T-helper 1 cell treated with Interleukin-12 subunit alpha and Interleukin-12 subunit beta and Interleukin-4 antibody, amounts not matched to agents 30 μg/mL and 1 μg/mL, for 36 hours (primary cell): ENCODE measurements around the gene VPS13D.

Experiments used
- H3K27ac Mint-ChIP-seq: one replicate; pipeline ENCODE4 v1.8.0; 2021; ENCODE audit warnings: mild to moderate bottlenecking, mixed read lengths
- H3K27me3 Mint-ChIP-seq: one replicate; pipeline ENCODE4 v1.8.0; 2021; ENCODE audit warnings: low read depth, mixed read lengths
- H3K36me3 Mint-ChIP-seq: one replicate; pipeline ENCODE4 v1.8.0; 2021; ENCODE audit warnings: low read depth, mixed read lengths
- H3K4me1 Mint-ChIP-seq: one replicate; pipeline ENCODE4 v1.8.0; 2021; ENCODE audit warnings: low read depth, mixed read lengths
- H3K4me3 Mint-ChIP-seq: one replicate; pipeline ENCODE4 v1.8.0; 2021; ENCODE audit warnings: mild to moderate bottlenecking, moderate library complexity, mixed read lengths
- H3K9me3 Mint-ChIP-seq: one replicate; pipeline ENCODE4 v1.8.0; 2021; ENCODE audit warnings: mixed read lengths

VPS13D gene

GRCh38 chr1:12244078-12244477 lies 14.2 kb downstream of the VPS13D start:
- peaks cover 5% of the 10 kb centered on the region for H3K4me1 Mint-ChIP-seq
- peaks cover 21% of the 10 kb centered on the region for H3K36me3 Mint-ChIP-seq
- no peak overlapping the region for H3K27ac Mint-ChIP-seq

GRCh38 chr1:12244585-12244984 lies 14.8 kb downstream of the VPS13D start:
- Mint-ChIP-seq H3K9me3 (no peaks in the 10 kb centered on the region), H3K27ac (no peak overlapping the region), H3K36me3 (peaks cover 21% of the 10 kb centered on the region), H3K4me1 (peaks cover 5% of the 10 kb centered on the region), H3K4me3 (no peak overlapping the region), H3K27me3 (no peaks in the 10 kb centered on the region)

More at GRCh38 chr1:12244078-12244477, 14.2 kb downstream of the VPS13D start:
- Mint-ChIP-seq H3K27me3 (no peaks in the 10 kb centered on the region), H3K4me3 (no peak overlapping the region), H3K9me3 (no peaks in the 10 kb centered on the region)

- Mint-ChIP-seq H3K36me3 (peaks cover 26% of the 10 kb centered on the region), H3K9me3 (no peaks in the 10 kb centered on the region), H3K27ac (no peak overlapping the region), H3K4me1 (peaks cover 5% of the 10 kb centered on the region), H3K27me3 (no peaks in the 10 kb centered on the region), H3K4me3 (no peak overlapping the region)
Observed at GRCh38 chr1:12245116-12245515, 15.3 kb downstream of the VPS13D start.

DNA sequence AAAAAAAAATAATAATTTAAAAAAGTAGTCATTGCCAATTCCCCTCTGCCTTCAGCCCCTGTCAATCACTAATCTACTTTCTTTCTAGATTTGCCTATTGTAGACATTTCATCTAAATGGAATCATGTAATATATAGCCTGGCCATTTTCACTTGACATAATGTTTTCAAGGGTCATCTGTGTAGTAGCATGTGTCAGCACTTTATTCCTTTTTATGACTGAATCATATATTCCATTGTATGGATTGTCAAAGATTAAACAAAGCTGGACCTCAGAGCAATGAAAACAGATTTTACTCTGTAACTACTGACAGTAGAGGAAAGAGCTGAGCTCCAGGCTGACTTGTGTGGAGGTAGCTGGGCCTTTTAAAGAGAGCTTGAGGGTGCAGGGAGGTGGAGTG lies 15.9 kb downstream of the VPS13D start:
- H3K4me3 Mint-ChIP-seq, result no peak overlapping the region
- H3K9me3 Mint-ChIP-seq, result no peaks in the 10 kb centered on the region
- H3K27me3 Mint-ChIP-seq, result no peaks in the 10 kb centered on the region
- H3K4me1 Mint-ChIP-seq, result peaks cover 6% of the 10 kb centered on the region
- no peak overlapping the region for H3K27ac Mint-ChIP-seq
- H3K36me3 Mint-ChIP-seq, result peaks cover 30% of the 10 kb centered on the region

DNA sequence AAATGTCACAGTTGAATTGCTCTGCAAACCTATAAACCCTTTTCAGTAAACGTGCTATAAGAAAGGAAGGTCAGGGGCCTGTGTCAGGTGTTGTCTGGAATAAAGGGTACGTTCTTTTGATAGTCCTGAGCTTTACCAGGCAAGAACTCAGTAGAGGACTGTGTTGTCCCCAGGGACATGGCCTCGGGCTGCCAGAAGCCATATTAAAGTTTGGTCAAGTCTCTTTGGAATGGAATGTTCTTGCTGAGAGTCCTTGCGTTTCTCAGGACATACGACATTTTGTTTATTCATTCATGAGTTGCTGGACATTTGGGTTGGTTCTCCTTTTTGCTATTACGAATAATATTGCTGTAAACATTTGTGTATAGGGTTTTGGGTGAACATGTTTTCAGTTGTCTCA lies 16.8 kb downstream of the VPS13D start:
- H3K27ac Mint-ChIP-seq, result no peak overlapping the region
- peaks cover 35% of the 10 kb centered on the region for H3K36me3 Mint-ChIP-seq

GRCh38 chr1:12249181-12249580 lies 19.4 kb downstream of the VPS13D start:
- Mint-ChIP-seq H3K9me3 (no peaks in the 10 kb centered on the region), H3K4me1 (peaks cover 5% of the 10 kb centered on the region), H3K36me3 (peaks cover 33% of the 10 kb centered on the region), H3K27me3 (no peaks in the 10 kb centered on the region), H3K27ac (no peak overlapping the region), H3K4me3 (no peak overlapping the region)

More for the DNA sequence above, 16.8 kb downstream of the VPS13D start:
- H3K9me3 Mint-ChIP-seq, result no peaks in the 10 kb centered on the region
- H3K4me1 Mint-ChIP-seq, result peaks cover 6% of the 10 kb centered on the region
- H3K4me3 Mint-ChIP-seq, result no peak overlapping the region
- H3K27me3 Mint-ChIP-seq, result no peaks in the 10 kb centered on the region

GRCh38 chr1:12249748-12250147 lies 19.9 kb downstream of the VPS13D start:
- H3K27ac Mint-ChIP-seq, result no peak overlapping the region
- peaks cover 2% of the 10 kb centered on the region for H3K4me1 Mint-ChIP-seq
- H3K27me3 Mint-ChIP-seq, result no peaks in the 10 kb centered on the region
- H3K4me3 Mint-ChIP-seq, result no peak overlapping the region
- no peaks in the 10 kb centered on the region for H3K9me3 Mint-ChIP-seq
- peaks cover 28% of the 10 kb centered on the region for H3K36me3 Mint-ChIP-seq

- Mint-ChIP-seq H3K4me3 (no peak overlapping the region), H3K4me1 (peaks cover 1% of the 10 kb centered on the region), H3K27me3 (no peaks in the 10 kb centered on the region), H3K9me3 (no peaks in the 10 kb centered on the region), H3K36me3 (peaks cover 26% of the 10 kb centered on the region), H3K27ac (no peak overlapping the region)
Observed at GRCh38 chr1:12251442-12251841, 21.6 kb downstream of the VPS13D start.

DNA sequence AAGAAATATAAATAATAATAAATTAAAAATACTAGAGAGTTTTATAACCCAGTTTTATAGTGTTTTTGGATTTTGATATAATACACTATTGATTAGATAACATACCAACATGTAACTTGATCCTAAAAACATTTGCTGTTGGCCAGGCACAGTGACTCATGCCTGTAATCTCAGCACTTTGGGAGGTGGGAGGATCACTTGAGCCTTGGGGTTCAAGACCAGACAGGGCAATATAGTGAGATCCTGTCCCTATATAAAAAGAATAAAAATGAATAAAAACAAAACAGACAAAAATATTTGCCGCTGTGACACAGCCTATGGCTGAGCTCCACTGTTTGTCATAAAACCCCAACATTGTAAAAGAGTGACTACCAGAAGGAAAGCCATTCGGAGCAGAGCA lies 26.1 kb downstream of the VPS13D start:
- Mint-ChIP-seq H3K27me3 (no peaks in the 10 kb centered on the region), H3K4me3 (no peak overlapping the region), H3K9me3 (no peaks in the 10 kb centered on the region), H3K36me3 (peaks cover 38% of the 10 kb centered on the region), H3K4me1 (peaks cover 2% of the 10 kb centered on the region), H3K27ac (no peak overlapping the region)

GRCh38 chr1:12258272-12258671 lies 28.4 kb downstream of the VPS13D start:
- no peak overlapping the region for H3K4me3 Mint-ChIP-seq

DNA sequence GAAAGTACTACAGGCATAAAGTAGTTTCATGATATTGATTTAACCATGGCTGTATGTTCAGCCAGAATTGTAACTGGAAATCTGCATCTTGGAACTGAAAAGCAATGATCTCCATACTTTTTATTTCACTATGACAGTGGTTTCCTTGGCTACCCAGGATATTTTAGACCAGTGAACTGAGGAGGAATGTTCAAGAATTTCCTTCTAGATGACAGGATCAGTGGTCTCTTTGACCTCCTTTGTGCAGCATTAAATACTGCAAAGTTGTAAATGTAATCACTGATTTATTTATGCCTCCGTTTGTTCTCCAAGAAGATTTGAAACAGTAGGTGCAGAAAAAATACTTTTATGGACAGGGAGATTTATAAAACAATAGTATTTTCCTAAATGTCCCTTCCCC lies 39.5 kb downstream of the VPS13D start:
- Mint-ChIP-seq H3K9me3 (no peaks in the 10 kb centered on the region), H3K4me3 (no peak overlapping the region), H3K36me3 (peaks cover 33% of the 10 kb centered on the region), H3K27ac (no peak overlapping the region), H3K27me3 (no peaks in the 10 kb centered on the region), H3K4me1 (peaks cover 1% of the 10 kb centered on the region)

More at GRCh38 chr1:12258272-12258671, 28.4 kb downstream of the VPS13D start:
- Mint-ChIP-seq H3K9me3 (no peaks in the 10 kb centered on the region), H3K4me1 (peaks cover 2% of the 10 kb centered on the region), H3K27me3 (no peaks in the 10 kb centered on the region), H3K36me3 (peaks cover 48% of the 10 kb centered on the region), H3K27ac (no peak overlapping the region)

- peaks cover 1% of the 10 kb centered on the region for H3K4me1 Mint-ChIP-seq
- no peak overlapping the region for H3K27ac Mint-ChIP-seq
- no peaks in the 10 kb centered on the region for H3K27me3 Mint-ChIP-seq
- H3K9me3 Mint-ChIP-seq, result no peaks in the 10 kb centered on the region
- peaks cover 31% of the 10 kb centered on the region for H3K36me3 Mint-ChIP-seq
- H3K4me3 Mint-ChIP-seq, result no peak overlapping the region
Observed at GRCh38 chr1:12271033-12271432, 41.2 kb downstream of the VPS13D start.

- Mint-ChIP-seq H3K27ac (no peak overlapping the region), H3K9me3 (no peaks in the 10 kb centered on the region), H3K27me3 (no peaks in the 10 kb centered on the region), H3K4me1 (no peaks in the 10 kb centered on the region), H3K4me3 (no peak overlapping the region), H3K36me3 (peaks cover 42% of the 10 kb centered on the region)
Observed at GRCh38 chr1:12272770-12273169, 42.9 kb downstream of the VPS13D start.

GRCh38 chr1:12275370-12275769 lies 45.5 kb downstream of the VPS13D start:
- Mint-ChIP-seq H3K27ac (no peak overlapping the region), H3K9me3 (no peaks in the 10 kb centered on the region), H3K4me3 (no peak overlapping the region), H3K4me1 (no peaks in the 10 kb centered on the region), H3K36me3 (peaks cover 46% of the 10 kb centered on the region), H3K27me3 (no peaks in the 10 kb centered on the region)

- Mint-ChIP-seq H3K9me3 (no peaks in the 10 kb centered on the region), H3K4me1 (no peaks in the 10 kb centered on the region), H3K27me3 (no peaks in the 10 kb centered on the region), H3K27ac (no peak overlapping the region), H3K4me3 (no peak overlapping the region), H3K36me3 (peaks cover 46% of the 10 kb centered on the region)
Observed at GRCh38 chr1:12276225-12276624, 46.4 kb downstream of the VPS13D start.

GRCh38 chr1:12279003-12279402 lies 49.2 kb downstream of the VPS13D start:
- H3K9me3 Mint-ChIP-seq, result no peaks in the 10 kb centered on the region
- no peaks in the 10 kb centered on the region for H3K27me3 Mint-ChIP-seq
- H3K4me1 Mint-ChIP-seq, result no peaks in the 10 kb centered on the region
- no peak overlapping the region for H3K4me3 Mint-ChIP-seq
- H3K27ac Mint-ChIP-seq, result no peak overlapping the region
- H3K36me3 Mint-ChIP-seq, result peaks cover 51% of the 10 kb centered on the region
